ENCODE data around the gene CDH26. TPM values are rescaled to one million over a fixed set of nuclear protein-coding genes. Genes with fewer than 3 reads are reported as not detected.

The CDH26 gene
- total and polyA plus RNA-seq, 2 of the 13 experiments (the other 11 are each of a cell fraction or from before 2014, with no cell fraction given), result 0.40 to 1.1 TPM

DNA sequence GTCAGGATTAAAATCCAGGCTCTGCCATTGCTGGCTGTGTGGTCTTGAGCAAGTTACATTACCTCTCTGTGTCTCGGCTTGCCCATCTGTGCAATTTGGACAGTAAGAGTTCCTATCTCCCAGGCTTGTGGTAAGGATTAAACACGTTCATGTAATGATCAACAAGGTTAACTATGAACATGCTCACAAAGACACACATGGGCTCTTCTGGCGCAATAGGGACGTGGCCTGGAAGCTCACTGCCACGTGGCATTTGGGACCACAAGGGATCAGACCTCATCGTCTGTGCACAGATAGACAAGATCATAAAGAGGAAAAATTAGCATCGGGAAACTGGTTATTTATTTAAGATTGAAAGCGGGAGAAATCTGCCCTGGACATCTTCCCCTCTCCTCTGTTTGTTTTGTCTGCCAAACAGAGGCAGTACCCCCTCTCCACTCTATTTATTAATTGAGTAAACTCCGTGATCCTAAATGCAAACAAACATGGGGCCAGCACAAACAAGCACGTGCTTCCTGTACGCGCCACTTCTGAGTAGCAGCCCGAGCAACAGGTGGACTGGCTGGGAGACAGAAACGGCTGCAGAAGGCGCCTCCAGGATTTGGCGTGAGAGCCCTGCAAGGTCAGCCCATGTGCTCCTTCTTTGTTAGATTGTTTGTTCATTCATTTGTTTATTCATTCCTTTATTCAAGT is 95.0 kb downstream of the CDH26 start (continued):
- TF ChIP-seq, protein P1, sequence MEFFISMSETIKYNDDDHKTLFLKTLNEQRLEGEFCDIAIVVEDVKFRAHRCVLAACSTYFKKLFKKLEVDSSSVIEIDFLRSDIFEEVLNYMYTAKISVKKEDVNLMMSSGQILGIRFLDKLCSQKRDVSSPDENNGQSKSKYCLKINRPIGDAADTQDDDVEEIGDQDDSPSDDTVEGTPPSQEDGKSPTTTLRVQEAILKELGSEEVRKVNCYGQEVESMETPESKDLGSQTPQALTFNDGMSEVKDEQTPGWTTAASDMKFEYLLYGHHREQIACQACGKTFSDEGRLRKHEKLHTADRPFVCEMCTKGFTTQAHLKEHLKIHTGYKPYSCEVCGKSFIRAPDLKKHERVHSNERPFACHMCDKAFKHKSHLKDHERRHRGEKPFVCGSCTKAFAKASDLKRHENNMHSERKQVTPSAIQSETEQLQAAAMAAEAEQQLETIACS (CRISPR knock-in tag; IDR thresholded peaks at IDR 0.05), result no peak
- TF ChIP-seq, protein P2, sequence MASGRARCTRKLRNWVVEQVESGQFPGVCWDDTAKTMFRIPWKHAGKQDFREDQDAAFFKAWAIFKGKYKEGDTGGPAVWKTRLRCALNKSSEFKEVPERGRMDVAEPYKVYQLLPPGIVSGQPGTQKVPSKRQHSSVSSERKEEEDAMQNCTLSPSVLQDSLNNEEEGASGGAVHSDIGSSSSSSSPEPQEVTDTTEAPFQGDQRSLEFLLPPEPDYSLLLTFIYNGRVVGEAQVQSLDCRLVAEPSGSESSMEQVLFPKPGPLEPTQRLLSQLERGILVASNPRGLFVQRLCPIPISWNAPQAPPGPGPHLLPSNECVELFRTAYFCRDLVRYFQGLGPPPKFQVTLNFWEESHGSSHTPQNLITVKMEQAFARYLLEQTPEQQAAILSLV (CRISPR knock-in tag; IDR thresholded peaks at IDR 0.05; ENCODE audit: borderline replicate concordance), result no peak
- TF ChIP-seq THYN1 (CRISPR knock-in tag; IDR thresholded peaks at IDR 0.05; ENCODE audit: borderline replicate concordance, low read depth) (no peak), ZNF331 (CRISPR knock-in tag; IDR thresholded peaks at IDR 0.05) (no peak), GPN1 (CRISPR knock-in tag; IDR thresholded peaks at IDR 0.05; ENCODE audit: borderline replicate concordance) (no peak), DPF2 (CRISPR knock-in tag; IDR thresholded peaks at IDR 0.05; ENCODE audit: borderline replicate concordance, low read depth) (no peak), ZNF777 (CRISPR knock-in tag; IDR thresholded peaks at IDR 0.05) (no peak), ZNF547 (CRISPR knock-in tag; IDR thresholded peaks at IDR 0.05) (no peak)
- TF ChIP-seq, protein P3, sequence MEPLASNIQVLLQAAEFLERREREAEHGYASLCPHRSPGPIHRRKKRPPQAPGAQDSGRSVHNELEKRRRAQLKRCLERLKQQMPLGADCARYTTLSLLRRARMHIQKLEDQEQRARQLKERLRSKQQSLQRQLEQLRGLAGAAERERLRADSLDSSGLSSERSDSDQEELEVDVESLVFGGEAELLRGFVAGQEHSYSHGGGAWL (CRISPR knock-in tag; IDR thresholded peaks at IDR 0.05), result no peak

DNA sequence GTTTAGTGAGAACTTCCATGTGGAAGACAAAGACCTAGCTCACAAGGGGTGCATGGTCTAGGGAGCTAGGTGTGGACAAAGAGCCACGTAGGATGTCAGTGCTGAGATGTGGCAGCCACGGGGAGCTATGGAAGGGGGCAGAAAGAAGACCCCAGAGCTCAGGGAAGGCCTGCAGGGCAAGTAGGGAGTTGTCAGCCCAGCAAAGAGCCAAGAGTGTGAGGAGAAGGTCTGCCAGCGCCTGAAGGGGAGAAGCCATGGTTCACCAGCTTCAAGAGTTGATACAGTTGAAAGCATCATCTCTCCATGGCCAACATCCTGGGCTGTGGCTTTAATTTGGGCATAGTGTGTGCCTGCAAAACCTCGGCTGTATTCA is 95.6 kb downstream of the CDH26 start:
- Histone ChIP-seq H3K27me3 (ENCODE audit: control insufficient read depth in 1 of 2, insufficient read depth in 2 of 2, low read length in 2 of 2) (peaks cover 4 to 49% of the 10 kb centered on the region in 2 experiments; a peak in 3 of 5 replicates), H2AFZ (ENCODE audit: low read length) (no peak overlapping the region), H3K4me1 (ENCODE audit: insufficient read depth, low read length) (peaks cover 10% of the 10 kb centered on the region; the same call in 1 of the 2 replicates), H3K4me2 (ENCODE audit: low read depth, low read length) (no peak overlapping the region), H3K36me3 (replicated peaks in 1 of 2; ENCODE audit: control insufficient read depth in 1 of 2, insufficient read depth in 2 of 2, low read length in 2 of 2) (no peaks in the 10 kb centered on the region), H4K20me1 (ENCODE audit: insufficient read depth, low read length) (no peaks in the 10 kb centered on the region), H3K9me3 (ENCODE audit: low read length) (no peaks in the 10 kb centered on the region), H3K79me2 (ENCODE audit: insufficient read depth, low read length) (no peaks in the 10 kb centered on the region), H3K9ac (ENCODE audit: insufficient read depth, low read depth, low read length) (no peak overlapping the region), H3K4me3 (replicated peaks in 1 of 3; ENCODE audit: insufficient read depth in 1 of 3, low read depth in 2 of 3, low read length in 3 of 3) (no peak overlapping the region), H3K27ac (ENCODE audit: extremely low read length, insufficient read depth, low read length) (no peak overlapping the region)
- CTCF ChIA-PET (ENCODE audit: low intra/inter-chr PET ratio, low total read pairs), result no interaction called here
- FAIRE-seq (no peak), DNase-seq (ENCODE audit: low spot score) (no peak), ATAC-seq (no peak)
- 13% methylated on average over 4 of the region's 4 CpGs for WGBS (ENCODE audit: low lambda C conversion rate)
- in situ Hi-C loops (cut with HindIII; ENCODE audit: extremely low pct_ligation_motif_present, low pct_unique_long_range_greater_than_20kb) (loop anchor here (10.0 to 25.0 kb wide), 2 partner anchors 1071 to 1833 kb away; no protein-coding TSS in a partner anchor), intact Hi-C loops (cut with micrococcal nuclease; ENCODE audit: unreplicated experiment) (no loop called here)
- BruUV-seq (replicated peaks), result no TSS peak
- POLR2A ChIA-PET, result no interaction called here
- TF ChIP-seq TGIF2 (CRISPR knock-in tag; IDR thresholded peaks at IDR 0.05) (no peak), CBX2 (IDR thresholded peaks at IDR 0.05; ENCODE audit: low read depth, low read length) (no peak), CBX2 (CRISPR knock-in tag; IDR thresholded peaks at IDR 0.05; ENCODE audit: low read depth) (no peak), ZNF337 (CRISPR knock-in tag; IDR thresholded peaks at IDR 0.05; ENCODE audit: borderline replicate concordance, low read depth) (no peak), MAFG (CRISPR knock-in tag; IDR thresholded peaks at IDR 0.05) (no peak), ZFAT (CRISPR knock-in tag; conservative IDR thresholded peaks at IDR 0.05) (no peak), ZNF484 (CRISPR knock-in tag; IDR thresholded peaks at IDR 0.05; ENCODE audit: borderline replicate concordance, low read depth) (no peak)
- TF ChIP-seq, protein P4, sequence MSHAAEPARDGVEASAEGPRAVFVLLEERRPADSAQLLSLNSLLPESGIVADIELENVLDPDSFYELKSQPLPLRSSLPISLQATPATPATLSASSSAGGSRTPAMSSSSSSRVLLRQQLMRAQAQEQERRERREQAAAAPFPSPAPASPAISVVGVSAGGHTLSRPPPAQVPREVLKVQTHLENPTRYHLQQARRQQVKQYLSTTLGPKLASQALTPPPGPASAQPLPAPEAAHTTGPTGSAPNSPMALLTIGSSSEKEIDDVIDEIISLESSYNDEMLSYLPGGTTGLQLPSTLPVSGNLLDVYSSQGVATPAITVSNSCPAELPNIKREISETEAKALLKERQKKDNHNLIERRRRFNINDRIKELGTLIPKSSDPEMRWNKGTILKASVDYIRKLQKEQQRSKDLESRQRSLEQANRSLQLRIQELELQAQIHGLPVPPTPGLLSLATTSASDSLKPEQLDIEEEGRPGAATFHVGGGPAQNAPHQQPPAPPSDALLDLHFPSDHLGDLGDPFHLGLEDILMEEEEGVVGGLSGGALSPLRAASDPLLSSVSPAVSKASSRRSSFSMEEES (CRISPR knock-in tag; IDR thresholded peaks at IDR 0.05), result no peak
- TF ChIP-seq, protein P5, sequence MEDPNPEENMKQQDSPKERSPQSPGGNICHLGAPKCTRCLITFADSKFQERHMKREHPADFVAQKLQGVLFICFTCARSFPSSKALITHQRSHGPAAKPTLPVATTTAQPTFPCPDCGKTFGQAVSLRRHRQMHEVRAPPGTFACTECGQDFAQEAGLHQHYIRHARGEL (CRISPR knock-in tag; IDR thresholded peaks at IDR 0.05), result no peak

Data from HepG2 (cell line).